Lung (tissue), 12 donors: ENCODE data around the gene PPP4R3B. TPM values are rescaled to one million over a fixed set of nuclear protein-coding genes. Genes with fewer than 3 reads are reported as not detected.

Source experiments
- ATAC-seq: fragments of 200-7000 bp; cut with Tn5 transposase; one replicate; pipeline ENCODE4 v1.9.1; 2020; ENCODE audit warnings: moderate number of reproducible peaks; ENCODE audit not compliant: insufficient read depth, low FRiP score
- DNase-seq, 3 donors: peaks; one replicate each; pipeline ENCODE4 v3.0.0-alpha.2; 2013 to 2017
- H3K27ac ChIP-seq, 2 donors: one replicate each; pipeline ENCODE4 v1.5.1; 2013; ENCODE audit warnings: mild to moderate bottlenecking in 2 of 2, moderate library complexity in 2 of 2, control low read depth in 1 of 2, inconsistent platforms in 1 of 2, low read depth in 1 of 2, low read length in 1 of 2
- H3K27me3 ChIP-seq, 3 donors: one replicate each; pipeline ENCODE4 v1.5.1; 2013; ENCODE audit warnings: low read length in 2 of 3; ENCODE audit not compliant: control insufficient read depth in 3 of 3, insufficient read depth in 3 of 3
- H3K36me3 ChIP-seq, 4 donors: one replicate each; pipeline ENCODE4 v1.5.1; 2013; ENCODE audit warnings: low read length in 4 of 4, mild to moderate bottlenecking in 1 of 4, moderate library complexity in 1 of 4; ENCODE audit not compliant: control insufficient read depth in 4 of 4, insufficient read depth in 4 of 4
- H3K4me1 ChIP-seq, 5 donors: one replicate each; pipeline ENCODE4 v1.5.1; 2013; ENCODE audit warnings: low read length in 5 of 5, mild to moderate bottlenecking in 2 of 5, moderate library complexity in 1 of 5; ENCODE audit not compliant: control insufficient read depth in 5 of 5, insufficient read depth in 5 of 5
- H3K4me3 ChIP-seq: one replicate; pipeline ENCODE4 v1.5.1; 2013; ENCODE audit warnings: mild to moderate bottlenecking, control low read depth, moderate library complexity
- H3K9ac ChIP-seq, 2 donors: one replicate each; pipeline ENCODE4 v1.5.1; 2013; ENCODE audit warnings: low read length in 2 of 2, control low read depth in 1 of 2; ENCODE audit not compliant: insufficient read depth in 1 of 2
- H3K9me3 ChIP-seq, 4 donors: one replicate each; pipeline ENCODE4 v1.5.1; 2013; ENCODE audit warnings: low read length in 3 of 4, mild to moderate bottlenecking in 1 of 4, moderate library complexity in 1 of 4; ENCODE audit not compliant: control insufficient read depth in 4 of 4, insufficient read depth in 3 of 4
- WGBS, 2 donors: extraction: QIAGEN DNeasy Blood & Tissue Kit; methylation state at CpG; one replicate each; pipeline ENCODE4 v1.1.7; 2013; 5-methylcytosine and 5-hydroxymethylcytosine counted together
- polyA plus RNA-seq, 2 donors: library from polyadenylated mRNA; stranded (reverse); fragments of 200-250 nt; gene quantifications; one replicate each; pipeline ENCODE4 v1.2.1, GENCODE V29; 2013
- total RNA-seq, 2 donors: library from RNA; depleted of rRNA in 1 of 2; stranded (reverse); fragments of >200 nt in 1 of 2; gene quantifications; one replicate each; pipeline ENCODE4 v1.2.1, GENCODE V29; 2014 to 2021
- TF ChIP-seq, protein P1 (sequence below): IDR thresholded peaks from 2 replicates; pipeline ENCODE4 v1.5.1; 2012; ENCODE audit warnings: mild to moderate bottlenecking; ENCODE audit errors: control extremely low read depth, extremely low read depth
- donor health status: control.
- donor health status: control.
- donor health status: Bipolar disorder and iron deficiency.
- donor health status: healthy.
- donor health status: DM: yes; HTN: yes; CAD: no.

PPP4R3B gene
- total and polyA plus RNA-seq, 4 donors: 25.3 to 132 (median 42.3) TPM

DNA sequence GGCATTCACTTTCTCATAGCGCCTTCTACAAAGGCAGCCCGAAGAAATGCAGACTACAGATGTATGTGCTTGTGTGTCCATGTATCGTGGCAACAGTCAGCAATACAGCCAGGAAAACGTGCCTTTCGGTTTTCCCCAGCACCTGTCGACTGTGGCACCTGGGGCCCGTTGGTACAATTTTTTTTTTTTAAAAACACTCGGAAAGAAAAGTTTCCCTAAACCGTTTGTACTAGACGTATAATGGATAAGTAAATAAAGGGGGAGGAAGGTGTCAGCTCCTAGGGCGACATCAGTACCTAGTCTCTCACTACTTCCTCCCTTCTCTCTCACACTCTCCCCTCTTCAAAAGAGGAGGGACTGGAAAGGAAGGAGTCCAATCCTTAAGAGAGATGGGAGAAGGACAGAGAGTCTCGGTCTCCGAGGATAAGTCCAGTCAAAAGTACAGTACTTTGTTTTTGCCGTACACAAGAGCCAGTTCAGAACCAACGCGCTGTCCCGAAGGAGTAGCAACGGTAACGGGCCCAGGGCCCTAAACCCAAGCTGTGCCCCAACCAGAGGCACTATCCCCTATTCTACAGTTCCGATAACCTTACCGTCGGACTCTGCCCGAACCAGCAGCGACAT is 759 bp downstream of the PPP4R3B start:
- H3K4me1 ChIP-seq: peaks cover 0 to 30% (median 10%) of the 10 kb centered on the region in 5 donors
- peak overlapping the region; percentile 94 to 96 for H3K27ac ChIP-seq
- H3K4me3 ChIP-seq: peak overlapping the region; percentile 91
- no peaks in the 10 kb centered on the region for H3K9me3 ChIP-seq
- peaks cover 5 to 15% (median 7%) of the 10 kb centered on the region in 4 donors for H3K36me3 ChIP-seq
- TF ChIP-seq, protein P1, sequence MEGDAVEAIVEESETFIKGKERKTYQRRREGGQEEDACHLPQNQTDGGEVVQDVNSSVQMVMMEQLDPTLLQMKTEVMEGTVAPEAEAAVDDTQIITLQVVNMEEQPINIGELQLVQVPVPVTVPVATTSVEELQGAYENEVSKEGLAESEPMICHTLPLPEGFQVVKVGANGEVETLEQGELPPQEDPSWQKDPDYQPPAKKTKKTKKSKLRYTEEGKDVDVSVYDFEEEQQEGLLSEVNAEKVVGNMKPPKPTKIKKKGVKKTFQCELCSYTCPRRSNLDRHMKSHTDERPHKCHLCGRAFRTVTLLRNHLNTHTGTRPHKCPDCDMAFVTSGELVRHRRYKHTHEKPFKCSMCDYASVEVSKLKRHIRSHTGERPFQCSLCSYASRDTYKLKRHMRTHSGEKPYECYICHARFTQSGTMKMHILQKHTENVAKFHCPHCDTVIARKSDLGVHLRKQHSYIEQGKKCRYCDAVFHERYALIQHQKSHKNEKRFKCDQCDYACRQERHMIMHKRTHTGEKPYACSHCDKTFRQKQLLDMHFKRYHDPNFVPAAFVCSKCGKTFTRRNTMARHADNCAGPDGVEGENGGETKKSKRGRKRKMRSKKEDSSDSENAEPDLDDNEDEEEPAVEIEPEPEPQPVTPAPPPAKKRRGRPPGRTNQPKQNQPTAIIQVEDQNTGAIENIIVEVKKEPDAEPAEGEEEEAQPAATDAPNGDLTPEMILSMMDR: no peak
- DNase-seq (peak; percentile 54 to 78 (median 77)), ATAC-seq (peak; percentile 3)
- H3K9ac ChIP-seq: peak overlapping the region; percentile 85 to 97
- WGBS, 2 donors: 0% methylated on average over 24 of the region's 24 CpGs
- H3K27me3 ChIP-seq: no peaks in the 10 kb centered on the region

DNA sequence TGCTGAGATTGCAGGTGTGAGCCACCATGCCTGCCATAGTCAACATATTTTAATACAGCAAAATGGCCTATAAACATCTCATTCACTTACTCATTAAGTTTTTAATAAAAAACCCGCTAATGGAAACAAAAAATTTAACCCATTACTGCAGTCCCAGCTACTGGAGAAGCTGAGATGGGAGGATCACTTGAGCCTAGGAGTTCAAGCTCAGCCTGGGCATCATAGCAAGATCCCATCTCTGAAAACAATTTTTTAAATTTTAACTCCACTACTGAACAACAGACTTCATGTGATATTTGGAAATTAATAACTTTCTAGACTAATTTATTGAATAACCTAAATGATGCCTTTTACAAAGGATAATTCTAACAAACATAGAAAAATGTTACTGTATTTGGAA is 5.4 kb downstream of the PPP4R3B start:
- TF ChIP-seq, protein P1: no peak
- H3K27ac ChIP-seq: no peak overlapping the region
- H3K36me3 ChIP-seq: peaks cover 6 to 19% (median 8%) of the 10 kb centered on the region in 4 donors
- DNase-seq (no peak), ATAC-seq (no peak)
- H3K27me3 ChIP-seq: no peaks in the 10 kb centered on the region
- no peak overlapping the region for H3K9ac ChIP-seq
- WGBS, 2 donors: 96 to 97% methylated on average over 1 of the region's 1 CpG
- no peaks in the 10 kb centered on the region for H3K9me3 ChIP-seq
- H3K4me1 ChIP-seq: peaks cover 0 to 16% (median 9%) of the 10 kb centered on the region in 5 donors
- no peak overlapping the region for H3K4me3 ChIP-seq

DNA sequence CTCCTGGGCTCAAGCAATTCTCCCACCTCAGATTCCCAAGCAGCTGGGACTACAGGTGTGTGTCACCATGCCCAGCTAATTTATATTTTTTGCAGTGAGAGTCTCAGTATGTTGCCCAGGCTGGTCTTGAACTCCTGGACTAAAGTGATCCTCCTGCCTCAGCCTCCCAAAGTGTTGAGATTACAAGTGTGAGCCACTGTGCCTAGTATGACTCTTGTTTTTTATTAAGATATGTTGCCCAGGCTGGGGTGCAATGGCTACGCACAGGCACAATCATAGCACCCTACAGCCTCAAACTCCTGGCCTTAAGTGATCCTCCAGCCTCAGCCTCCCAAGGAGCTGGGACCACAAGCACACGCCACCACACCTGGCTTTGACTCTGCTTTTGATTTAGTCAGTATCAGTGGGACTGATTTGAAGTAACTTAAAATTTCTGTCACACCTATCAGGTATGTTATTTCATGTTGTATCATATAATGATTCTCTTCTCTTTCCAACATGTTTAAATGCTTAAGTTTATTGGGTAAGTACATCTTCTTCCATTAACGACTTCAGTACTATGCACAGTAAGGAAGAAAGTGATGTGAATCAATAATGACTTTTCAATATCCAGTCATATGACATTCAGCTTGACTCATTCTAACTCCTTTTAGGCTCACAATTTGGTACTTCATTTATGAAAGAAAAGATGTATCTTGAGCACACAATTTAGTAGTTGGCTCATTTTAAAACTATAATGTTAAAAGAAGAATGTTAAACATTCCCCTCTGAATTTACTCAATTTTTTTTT is 6.3 kb downstream of the PPP4R3B start:
- H3K9me3 ChIP-seq: no peaks in the 10 kb centered on the region
- TF ChIP-seq, protein P1: no peak
- H3K4me3 ChIP-seq: no peak overlapping the region
- H3K4me1 ChIP-seq: peaks cover 0 to 13% (median 9%) of the 10 kb centered on the region in 5 donors
- ATAC-seq (no peak), DNase-seq (no peak)
- H3K9ac ChIP-seq: no peak overlapping the region
- peaks cover 3 to 19% (median 8%) of the 10 kb centered on the region in 4 donors for H3K36me3 ChIP-seq
- H3K27ac ChIP-seq: no peak overlapping the region
- no peaks in the 10 kb centered on the region for H3K27me3 ChIP-seq
- WGBS, 2 donors: 97 to 98% methylated on average over 3 of the region's 3 CpGs
